ENCODE results near the gene CMSS1.

The CMSS1 gene

GRCh38 chr3:100106531-100107141 lies 289.0 kb downstream of the CMSS1 start:
- no peak for DNase-seq (ENCODE audit: low spot score)

GRCh38 chr3:100107221-100107814 lies 289.7 kb downstream of the CMSS1 start:
- no peak for DNase-seq (ENCODE audit: low spot score)

GRCh38 chr3:100108464-100109079 lies 290.9 kb downstream of the CMSS1 start:
- DNase-seq (ENCODE audit: low spot score), result no peak

GRCh38 chr3:100110162-100110561 lies 292.5 kb downstream of the CMSS1 start:
- DNase-seq (ENCODE audit: low spot score), result no peak

- no peak for DNase-seq (ENCODE audit: low spot score)
These were observed 294.1 kb downstream of the CMSS1 start for GRCh38 chr3:100111728-100112127.

- no peak for DNase-seq (ENCODE audit: low spot score)
These were observed 296.2 kb downstream of the CMSS1 start for GRCh38 chr3:100113723-100114412.

- DNase-seq (ENCODE audit: low spot score), result no peak
These were observed 296.9 kb downstream of the CMSS1 start, which contains the start of gene FILIP1L for GRCh38 chr3:100114413-100115030. Gene FILIP1L, minus strand, starts transcription at chr3:100114501.

- DNase-seq (ENCODE audit: low spot score), result no peak
These were observed 299.4 kb downstream of the CMSS1 start for GRCh38 chr3:100117093-100117492.

GRCh38 chr3:100120012-100120411 lies 302.4 kb downstream of the CMSS1 start:
- DNase-seq (ENCODE audit: low spot score), result no peak

- no peak for DNase-seq (ENCODE audit: low spot score)
These were observed 303.0 kb downstream of the CMSS1 start for GRCh38 chr3:100120693-100121092.

- DNase-seq (ENCODE audit: low spot score), result no peak
These were observed 304.7 kb downstream of the CMSS1 start for GRCh38 chr3:100122321-100122720.

GRCh38 chr3:100123112-100123511 lies 305.4 kb downstream of the CMSS1 start:
- DNase-seq (ENCODE audit: low spot score), result no peak

GRCh38 chr3:100124201-100124761 lies 306.6 kb downstream of the CMSS1 start:
- DNase-seq (ENCODE audit: low spot score), result no peak

- no peak for DNase-seq (ENCODE audit: low spot score)
These were observed 307.7 kb downstream of the CMSS1 start for GRCh38 chr3:100125161-100125938.

GRCh38 chr3:100127792-100128191 lies 310.1 kb downstream of the CMSS1 start:
- DNase-seq (ENCODE audit: low spot score), result no peak

GRCh38 chr3:100128565-100128964 lies 310.9 kb downstream of the CMSS1 start:
- no peak for DNase-seq (ENCODE audit: low spot score)

- no peak for DNase-seq (ENCODE audit: low spot score)
These were observed 312.3 kb downstream of the CMSS1 start for GRCh38 chr3:100129941-100130340.

- DNase-seq (ENCODE audit: low spot score), result no peak
These were observed 313.6 kb downstream of the CMSS1 start for GRCh38 chr3:100131241-100131640.

- no peak for DNase-seq (ENCODE audit: low spot score)
These were observed 319.3 kb downstream of the CMSS1 start for GRCh38 chr3:100136921-100137320.

GRCh38 chr3:100140976-100141375 lies 323.3 kb downstream of the CMSS1 start:
- no peak for DNase-seq (ENCODE audit: low spot score)

GRCh38 chr3:100141586-100141985 lies 323.9 kb downstream of the CMSS1 start:
- no peak for DNase-seq (ENCODE audit: low spot score)

All from D341Med (cell line).